H9 (cell line): Measurements from ENCODE around the gene ATRX. TPM values are rescaled to one million over a fixed set of nuclear protein-coding genes. Genes with fewer than 3 reads are reported as not detected.

ENCODE experiments used
- DNase-seq: peaks from one replicate; pipeline ENCODE4 v3.0.0-alpha.2; 2017
- H2AFZ ChIP-seq: one replicate; pipeline ENCODE4 v1.6.1; 2013; ENCODE audit warnings: mild to moderate bottlenecking, low read length, control low read depth, moderate library complexity
- H2AK5ac ChIP-seq: 2 replicates; pipeline ENCODE4 v1.6.1; 2013; ENCODE audit warnings: low read length, control low read depth, mixed read lengths; ENCODE audit not compliant: insufficient read length
- H2BK120ac ChIP-seq: one replicate; pipeline ENCODE4 v1.6.1; 2013; ENCODE audit warnings: low read depth, mild to moderate bottlenecking, low read length, control low read depth, inconsistent platforms; ENCODE audit not compliant: poor library complexity, severe bottlenecking
- H2BK12ac ChIP-seq: 2 replicates; pipeline ENCODE4 v1.6.1; 2013; ENCODE audit warnings: low read length, control low read depth, mixed read lengths, low read depth; ENCODE audit not compliant: insufficient read length
- H2BK15ac ChIP-seq: 2 replicates; pipeline ENCODE4 v1.6.1; 2013; ENCODE audit warnings: low read depth, low read length, control low read depth
- H2BK20ac ChIP-seq: one replicate; pipeline ENCODE4 v1.6.1; 2013; ENCODE audit warnings: low read depth, mild to moderate bottlenecking, low read length, control low read depth, inconsistent platforms; ENCODE audit not compliant: poor library complexity, severe bottlenecking
- H2BK5ac ChIP-seq: 2 replicates; pipeline ENCODE4 v1.6.1; 2013; ENCODE audit warnings: low read length, control low read depth, mixed read lengths; ENCODE audit not compliant: insufficient read length
- H3K14ac ChIP-seq: 2 replicates; pipeline ENCODE4 v1.6.1; 2013; ENCODE audit warnings: low read length, control low read depth; ENCODE audit not compliant: insufficient read depth
- H3K18ac ChIP-seq: 2 replicates; pipeline ENCODE4 v1.6.1; 2013; ENCODE audit warnings: low read depth, mild to moderate bottlenecking, mixed read lengths, low read length, control low read depth; ENCODE audit not compliant: insufficient read length
- H3K23ac ChIP-seq: 2 replicates; pipeline ENCODE4 v1.6.1; 2013; ENCODE audit warnings: low read length, control low read depth, mixed read lengths, low read depth; ENCODE audit not compliant: insufficient read length
- H3K23me2 ChIP-seq: 2 replicates; pipeline ENCODE4 v1.6.1; 2013; ENCODE audit warnings: low read depth, mild to moderate bottlenecking, mixed read lengths, low read length, control low read depth; ENCODE audit not compliant: insufficient read length, poor library complexity, severe bottlenecking
- H3K27ac ChIP-seq: 2 replicates; pipeline ENCODE4 v1.5.1; 2013; ENCODE audit warnings: low read length, control low read depth, mixed read lengths, low read depth; ENCODE audit not compliant: insufficient read length
- H3K27me3 ChIP-seq: 2 replicates; pipeline ENCODE4 v1.6.1; 2013; ENCODE audit warnings: low read length, control low read depth, inconsistent platforms; ENCODE audit not compliant: insufficient read depth
- H3K4ac ChIP-seq: 2 replicates; pipeline ENCODE4 v1.6.1; 2013; ENCODE audit warnings: low read depth, mild to moderate bottlenecking, control low read depth, inconsistent platforms, low read length, moderate library complexity
- H3K4me1 ChIP-seq: 2 replicates; pipeline ENCODE4 v1.6.1; 2013; ENCODE audit warnings: low read length, control low read depth, inconsistent platforms; ENCODE audit not compliant: insufficient read depth
- H3K4me2 ChIP-seq: 2 replicates; pipeline ENCODE4 v1.6.1; 2013; ENCODE audit warnings: low read length, control low read depth, mixed read lengths; ENCODE audit not compliant: insufficient read length, insufficient read depth
- H3K56ac ChIP-seq: 2 replicates; pipeline ENCODE4 v1.6.1; 2013; ENCODE audit warnings: low read depth, mild to moderate bottlenecking, mixed read lengths, low read length, control low read depth; ENCODE audit not compliant: insufficient read length
- H3K79me1 ChIP-seq: 2 replicates; pipeline ENCODE4 v1.6.1; 2013; ENCODE audit warnings: low read depth, mild to moderate bottlenecking, moderate library complexity, low read length, control low read depth, inconsistent platforms; ENCODE audit not compliant: insufficient read depth, poor library complexity, severe bottlenecking
- H3K79me2 ChIP-seq: 2 replicates; pipeline ENCODE4 v1.6.1; 2013; ENCODE audit warnings: low read length, control low read depth, inconsistent platforms; ENCODE audit not compliant: insufficient read depth
- H3K9ac ChIP-seq: 2 replicates; pipeline ENCODE4 v1.6.1; 2013; ENCODE audit warnings: low read length, control low read depth, mixed read lengths; ENCODE audit not compliant: insufficient read length; ENCODE audit errors: extremely low read depth
- H3K9me3 ChIP-seq: one replicate; pipeline ENCODE4 v1.6.1; 2013; ENCODE audit warnings: low read depth, low read length, inconsistent platforms; ENCODE audit not compliant: control insufficient read depth
- H3T11ph ChIP-seq: one replicate; pipeline ENCODE4 v1.6.1; 2013; ENCODE audit warnings: mild to moderate bottlenecking, low read length, control low read depth, inconsistent platforms
- H4K20me1 ChIP-seq: one replicate; pipeline ENCODE4 v1.6.1; 2013; ENCODE audit not compliant: control insufficient read depth, insufficient read length, insufficient read depth
- H4K5ac ChIP-seq: 2 replicates; pipeline ENCODE4 v1.6.1; 2013; ENCODE audit warnings: low read depth, mild to moderate bottlenecking, mixed read lengths, low read length, control low read depth; ENCODE audit not compliant: insufficient read length
- H4K8ac ChIP-seq: replicated peaks from 2 replicates; pipeline ENCODE4 v1.6.1; 2013; ENCODE audit warnings: low read length, control low read depth, mixed read lengths, low read depth; ENCODE audit not compliant: insufficient read length
- H4K91ac ChIP-seq: 2 replicates; pipeline ENCODE4 v1.6.1; 2013; ENCODE audit warnings: low read depth, mild to moderate bottlenecking, moderate library complexity, mixed read lengths, low read length, control low read depth; ENCODE audit not compliant: insufficient read length
- H3K27ac Mint-ChIP-seq, 3 experiments: 2 replicates in 2 of 3; 3 replicates in 1 of 3; pipeline ENCODE4 v1.8.0; 2020 to 2021; ENCODE audit warnings: mixed read lengths in 3 of 3, mild to moderate bottlenecking in 1 of 3, moderate library complexity in 1 of 3
- H3K27me3 Mint-ChIP-seq: 2 replicates; pipeline ENCODE4 v1.8.0; 2021; ENCODE audit warnings: low read depth, mild to moderate bottlenecking, moderate library complexity, mixed read lengths
- H3K36me3 Mint-ChIP-seq, 3 experiments: 2 replicates in 2 of 3; 3 replicates in 1 of 3; pipeline ENCODE4 v1.8.0; 2020 to 2021; ENCODE audit warnings: low read depth in 3 of 3, mixed read lengths in 3 of 3; ENCODE audit not compliant: insufficient read depth in 1 of 3
- H3K4me1 Mint-ChIP-seq, 2 experiments: 2 replicates each; pipeline ENCODE4 v1.8.0; 2020; ENCODE audit warnings: mixed read lengths in 2 of 2
- H3K4me3 Mint-ChIP-seq, 2 experiments: 2 replicates in 1 of 2; 3 replicates in 1 of 2; pipeline ENCODE4 v1.8.0; 2020 to 2021; ENCODE audit warnings: mild to moderate bottlenecking in 2 of 2, mixed read lengths in 2 of 2, moderate library complexity in 1 of 2
- H3K9me3 Mint-ChIP-seq, 2 experiments: 2 replicates in 1 of 2; 3 replicates in 1 of 2; pipeline ENCODE4 v1.8.0; 2020; ENCODE audit warnings: mild to moderate bottlenecking in 2 of 2, mixed read lengths in 2 of 2, moderate library complexity in 1 of 2
- WGBS: extraction: QIAGEN DNeasy Blood & Tissue Kit; methylation state at CpG from one replicate; pipeline ENCODE4 v1.1.7; 2013; ENCODE audit warnings: missing lambda C conversion rate, low lambda C conversion rate, mixed read lengths; ENCODE audit not compliant: insufficient read length; ENCODE audit errors: extremely low coverage; 5-methylcytosine and 5-hydroxymethylcytosine counted together
- total RNA-seq: library from RNA; stranded (reverse); gene quantifications from 2 replicates; pipeline ENCODE4 v1.2.1, GENCODE V29; 2021
- TF ChIP-seq, protein P1 (sequence below): fragments of 200-600 bp; sonication (generic); conservative IDR thresholded peaks from 3 replicates; pipeline ENCODE4 v1.8.0; 2021; ENCODE audit warnings: antibody characterized with exemption, mild to moderate bottlenecking

Gene ATRX
- total RNA-seq, 1 experiment from 2014 or later = 76.0 TPM

DNA sequence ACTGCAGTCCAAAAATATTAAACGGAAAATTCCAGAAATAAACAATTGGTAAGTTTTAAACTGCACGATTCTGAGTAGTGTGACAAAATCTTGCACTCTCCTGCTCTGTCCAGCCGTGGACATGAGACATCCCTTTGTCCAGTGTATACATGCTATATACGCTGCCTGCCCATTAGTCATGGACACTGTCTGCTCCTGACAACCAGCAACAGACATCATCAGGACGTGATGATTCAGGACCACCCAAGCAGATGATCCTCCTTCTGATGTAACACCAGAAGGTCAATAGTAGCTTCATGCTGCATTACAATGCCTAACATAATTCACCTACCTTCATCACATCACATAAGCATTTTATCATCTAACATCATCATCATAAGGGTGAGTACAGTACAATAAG is 36.3 kb downstream of the ATRX start:
- H3K18ac ChIP-seq = no peak overlapping the region
- H2AK5ac ChIP-seq = no peak overlapping the region
- Mint-ChIP-seq H3K36me3 (peaks cover 4 to 25% (median 18%) of the 10 kb centered on the region in 3 experiments; a peak in 6 of 7 replicates), H3K9me3 (peaks cover 57 to 62% of the 10 kb centered on the region in 2 experiments), H3K4me1 (no peaks in the 10 kb centered on the region), H3K4me3 (no peak overlapping the region), H3K27ac (peak overlapping the region in 1 of 3 experiments; percentile 63; a peak in 1 of 7 replicates), H3K27me3 (peaks cover 1% of the 10 kb centered on the region; the same call in 1 of the 2 replicates)
- no peak overlapping the region for H2AFZ ChIP-seq
- H3T11ph ChIP-seq = no peak overlapping the region
- H3K79me1 ChIP-seq = no peaks in the 10 kb centered on the region
- no peak overlapping the region for H3K23ac ChIP-seq
- H4K5ac ChIP-seq = no peak overlapping the region
- no peak overlapping the region for H3K14ac ChIP-seq
- H3K79me2 ChIP-seq = peaks cover 8% of the 10 kb centered on the region; the same call in 1 of the 2 replicates
- no peak overlapping the region for H3K27ac ChIP-seq
- H2BK120ac ChIP-seq = no peak overlapping the region
- no peaks in the 10 kb centered on the region for H4K20me1 ChIP-seq
- H3K9me3 ChIP-seq = peaks cover 15% of the 10 kb centered on the region
- no peak overlapping the region for H2BK15ac ChIP-seq
- no peak overlapping the region for H3K56ac ChIP-seq
- no peaks in the 10 kb centered on the region for H3K23me2 ChIP-seq
- H3K27me3 ChIP-seq = no peaks in the 10 kb centered on the region
- H2BK20ac ChIP-seq = no peak overlapping the region
- H3K4ac ChIP-seq = no peak overlapping the region
- no peaks in the 10 kb centered on the region for H3K4me1 ChIP-seq
- TF ChIP-seq, protein P1, sequence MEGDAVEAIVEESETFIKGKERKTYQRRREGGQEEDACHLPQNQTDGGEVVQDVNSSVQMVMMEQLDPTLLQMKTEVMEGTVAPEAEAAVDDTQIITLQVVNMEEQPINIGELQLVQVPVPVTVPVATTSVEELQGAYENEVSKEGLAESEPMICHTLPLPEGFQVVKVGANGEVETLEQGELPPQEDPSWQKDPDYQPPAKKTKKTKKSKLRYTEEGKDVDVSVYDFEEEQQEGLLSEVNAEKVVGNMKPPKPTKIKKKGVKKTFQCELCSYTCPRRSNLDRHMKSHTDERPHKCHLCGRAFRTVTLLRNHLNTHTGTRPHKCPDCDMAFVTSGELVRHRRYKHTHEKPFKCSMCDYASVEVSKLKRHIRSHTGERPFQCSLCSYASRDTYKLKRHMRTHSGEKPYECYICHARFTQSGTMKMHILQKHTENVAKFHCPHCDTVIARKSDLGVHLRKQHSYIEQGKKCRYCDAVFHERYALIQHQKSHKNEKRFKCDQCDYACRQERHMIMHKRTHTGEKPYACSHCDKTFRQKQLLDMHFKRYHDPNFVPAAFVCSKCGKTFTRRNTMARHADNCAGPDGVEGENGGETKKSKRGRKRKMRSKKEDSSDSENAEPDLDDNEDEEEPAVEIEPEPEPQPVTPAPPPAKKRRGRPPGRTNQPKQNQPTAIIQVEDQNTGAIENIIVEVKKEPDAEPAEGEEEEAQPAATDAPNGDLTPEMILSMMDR = no peak
- H4K8ac ChIP-seq = no peak overlapping the region
- no peak overlapping the region for H3K4me2 ChIP-seq
- WGBS = no CpG with 5 or more reads among the region's 5 CpGs
- no peak overlapping the region for H2BK5ac ChIP-seq
- no peak overlapping the region for H3K9ac ChIP-seq
- H4K91ac ChIP-seq = no peak overlapping the region
- no peak overlapping the region for H2BK12ac ChIP-seq
- no peak for DNase-seq
